Karpas-422 (cell line): ENCODE results near the gene PIGK. TPM values are rescaled to one million over a fixed set of nuclear protein-coding genes. Genes with fewer than 3 reads are reported as not detected.

ENCODE experiments used
- DNase-seq: peaks from one replicate; pipeline ENCODE4 v3.0.0-alpha.2; 2015
- H2AFZ ChIP-seq: fragments of 200-600 bp; sonication (generic); 2 replicates; pipeline ENCODE4 v1.6.1; 2014; ENCODE audit warnings: antibody characterized with exemption, low read length, mixed read lengths
- H3K27ac ChIP-seq: fragments of 200-600 bp; sonication (generic); 2 replicates; pipeline ENCODE4 v1.5.1; 2014; ENCODE audit warnings: mild to moderate bottlenecking, low read length, moderate library complexity
- H3K27me3 ChIP-seq: fragments of 200-600 bp; sonication (generic); 2 replicates; pipeline ENCODE4 v1.6.1; 2014; ENCODE audit warnings: low read length, mixed read lengths
- H3K36me3 ChIP-seq: fragments of 200-600 bp; sonication (generic); 2 replicates; pipeline ENCODE4 v1.6.1; 2014; ENCODE audit warnings: low read length, mixed read lengths; ENCODE audit not compliant: insufficient read depth
- H3K4me1 ChIP-seq: fragments of 200-600 bp; sonication (generic); 2 replicates; pipeline ENCODE4 v1.6.1; 2014; ENCODE audit warnings: mild to moderate bottlenecking, low read length, mixed read lengths
- H3K4me2 ChIP-seq: fragments of 200-600 bp; sonication (generic); 2 replicates; pipeline ENCODE4 v1.6.1; 2014; ENCODE audit warnings: low read length, low read depth, mild to moderate bottlenecking; ENCODE audit not compliant: poor library complexity, severe bottlenecking
- H3K4me3 ChIP-seq: fragments of 200-600 bp; sonication (generic); 2 replicates; pipeline ENCODE4 v1.5.1; 2014; ENCODE audit warnings: mild to moderate bottlenecking, antibody characterized with exemption, low read length, mixed read lengths
- H3K79me2 ChIP-seq: fragments of 200-600 bp; sonication (generic); 2 replicates; pipeline ENCODE4 v1.6.1; 2014; ENCODE audit warnings: mild to moderate bottlenecking, low read length, mixed read lengths
- H3K9ac ChIP-seq: fragments of 200-600 bp; sonication (generic); 2 replicates; pipeline ENCODE4 v1.6.0; 2014; ENCODE audit warnings: low read length
- H3K9me2 ChIP-seq: fragments of 200-600 bp; sonication (generic), shearing (Covaris generic); replicated peaks from 2 replicates; pipeline ENCODE4 v1.6.0; 2014; ENCODE audit warnings: mild to moderate bottlenecking, low read length, moderate library complexity; ENCODE audit not compliant: insufficient read depth
- H3K9me3 ChIP-seq: fragments of 300-700, 200-600 bp; sonication (generic); 2 replicates; pipeline ENCODE4 v1.6.1; 2014; ENCODE audit warnings: low read length, mixed read lengths
- H4K20me1 ChIP-seq: fragments of 200-600 bp; sonication (generic); 2 replicates; pipeline ENCODE4 v1.6.1; 2014; ENCODE audit warnings: mild to moderate bottlenecking, antibody characterized with exemption, low read length, low read depth; ENCODE audit not compliant: insufficient read depth
- total RNA-seq: library from RNA; depleted of rRNA; stranded (reverse); fragments of >200 nt; shearing (Covaris generic); gene quantifications from 2 replicates; pipeline ENCODE4 v1.2.3, GENCODE V29; 2014; ENCODE audit warnings: low replicate concordance

PIGK gene
- total RNA-seq, 1 experiment from 2014 or later: 51.8 TPM

- H3K9me3 ChIP-seq: no peaks in the 10 kb centered on the region
Observed at GRCh38 chr1:77238462-77238861, 19.2 kb upstream of the PIGK start.

GRCh38 chr1:77234943-77235342, 15.7 kb upstream of the PIGK start:
- Histone ChIP-seq H3K4me3 (no peak overlapping the region), H2AFZ (no peak overlapping the region), H3K9me2 (no peaks in the 10 kb centered on the region), H3K79me2 (no peaks in the 10 kb centered on the region), H4K20me1 (no peaks in the 10 kb centered on the region), H3K36me3 (no peaks in the 10 kb centered on the region), H3K9ac (no peak overlapping the region), H3K27me3 (no peaks in the 10 kb centered on the region), H3K9me3 (no peaks in the 10 kb centered on the region), H3K4me1 (no peaks in the 10 kb centered on the region), H3K27ac (no peak overlapping the region), H3K4me2 (no peak overlapping the region)
- DNase-seq: no peak

More at GRCh38 chr1:77238462-77238861, 19.2 kb upstream of the PIGK start:
- Histone ChIP-seq H4K20me1 (no peaks in the 10 kb centered on the region), H3K9me2 (no peaks in the 10 kb centered on the region), H3K4me1 (no peaks in the 10 kb centered on the region), H3K27ac (no peak overlapping the region), H3K36me3 (no peaks in the 10 kb centered on the region), H3K79me2 (no peaks in the 10 kb centered on the region), H3K4me2 (no peak overlapping the region), H2AFZ (no peak overlapping the region), H3K27me3 (no peaks in the 10 kb centered on the region), H3K9ac (no peak overlapping the region), H3K4me3 (no peak overlapping the region)
- no peak for DNase-seq

- H3K27ac ChIP-seq: no peak overlapping the region
- H3K9me3 ChIP-seq: no peaks in the 10 kb centered on the region
- no peaks in the 10 kb centered on the region for H3K4me1 ChIP-seq
- H3K9ac ChIP-seq: no peak overlapping the region
- H3K4me2 ChIP-seq: no peak overlapping the region
- H4K20me1 ChIP-seq: no peaks in the 10 kb centered on the region
- H3K79me2 ChIP-seq: no peaks in the 10 kb centered on the region
- no peak overlapping the region for H2AFZ ChIP-seq
- H3K27me3 ChIP-seq: no peaks in the 10 kb centered on the region
- DNase-seq: no peak
- H3K4me3 ChIP-seq: no peak overlapping the region
- H3K9me2 ChIP-seq: no peaks in the 10 kb centered on the region
- no peaks in the 10 kb centered on the region for H3K36me3 ChIP-seq
Observed at GRCh38 chr1:77234096-77234495, 14.9 kb upstream of the PIGK start.

GRCh38 chr1:77232829-77233228, 13.6 kb upstream of the PIGK start:
- Histone ChIP-seq H3K27ac (no peak overlapping the region), H3K27me3 (no peaks in the 10 kb centered on the region), H3K4me2 (no peak overlapping the region), H3K4me1 (no peaks in the 10 kb centered on the region), H3K36me3 (no peaks in the 10 kb centered on the region), H3K79me2 (no peaks in the 10 kb centered on the region), H3K4me3 (no peak overlapping the region), H3K9ac (no peak overlapping the region), H4K20me1 (no peaks in the 10 kb centered on the region), H2AFZ (no peak overlapping the region), H3K9me2 (no peaks in the 10 kb centered on the region), H3K9me3 (no peaks in the 10 kb centered on the region)
- DNase-seq: no peak

GRCh38 chr1:77230051-77230450, 10.8 kb upstream of the PIGK start:
- no peak for DNase-seq
- Histone ChIP-seq H3K9me3 (no peaks in the 10 kb centered on the region), H3K4me1 (no peaks in the 10 kb centered on the region), H3K27me3 (no peaks in the 10 kb centered on the region), H3K27ac (no peak overlapping the region), H3K36me3 (no peaks in the 10 kb centered on the region), H3K4me3 (no peak overlapping the region), H3K79me2 (no peaks in the 10 kb centered on the region), H3K9ac (no peak overlapping the region), H3K9me2 (no peaks in the 10 kb centered on the region), H2AFZ (no peak overlapping the region), H4K20me1 (no peaks in the 10 kb centered on the region), H3K4me2 (no peak overlapping the region)

GRCh38 chr1:77228836-77229235, 9.6 kb upstream of the PIGK start:
- no peak for DNase-seq
- no peak overlapping the region for H3K4me2 ChIP-seq
- no peak overlapping the region for H3K27ac ChIP-seq
- H3K9me2 ChIP-seq: no peaks in the 10 kb centered on the region
- H3K36me3 ChIP-seq: no peaks in the 10 kb centered on the region
- no peaks in the 10 kb centered on the region for H4K20me1 ChIP-seq
- H3K9ac ChIP-seq: no peak overlapping the region
- H3K9me3 ChIP-seq: no peaks in the 10 kb centered on the region
- no peaks in the 10 kb centered on the region for H3K4me1 ChIP-seq
- H3K27me3 ChIP-seq: no peaks in the 10 kb centered on the region
- H3K4me3 ChIP-seq: no peak overlapping the region
- H2AFZ ChIP-seq: no peak overlapping the region
- H3K79me2 ChIP-seq: no peaks in the 10 kb centered on the region

- no peaks in the 10 kb centered on the region for H3K27me3 ChIP-seq
- DNase-seq: no peak
- no peak overlapping the region for H3K9ac ChIP-seq
- no peak overlapping the region for H2AFZ ChIP-seq
- no peak overlapping the region for H3K27ac ChIP-seq
- H3K9me3 ChIP-seq: no peaks in the 10 kb centered on the region
- no peaks in the 10 kb centered on the region for H3K9me2 ChIP-seq
- H3K79me2 ChIP-seq: no peaks in the 10 kb centered on the region
- no peaks in the 10 kb centered on the region for H4K20me1 ChIP-seq
- no peaks in the 10 kb centered on the region for H3K4me1 ChIP-seq
- no peak overlapping the region for H3K4me2 ChIP-seq
- no peaks in the 10 kb centered on the region for H3K36me3 ChIP-seq
- H3K4me3 ChIP-seq: no peak overlapping the region
Observed at GRCh38 chr1:77227381-77227780, 8.2 kb upstream of the PIGK start.

GRCh38 chr1:77222496-77222895, 3.3 kb upstream of the PIGK start:
- Histone ChIP-seq H4K20me1 (no peaks in the 10 kb centered on the region), H3K9me2 (no peaks in the 10 kb centered on the region), H3K27ac (no peak overlapping the region), H3K9ac (no peak overlapping the region), H3K27me3 (no peaks in the 10 kb centered on the region), H3K4me3 (no peak overlapping the region), H3K4me2 (no peak overlapping the region), H3K79me2 (peaks cover 21% of the 10 kb centered on the region), H3K4me1 (peaks cover 20% of the 10 kb centered on the region), H3K9me3 (no peaks in the 10 kb centered on the region), H2AFZ (no peak overlapping the region), H3K36me3 (peaks cover 3% of the 10 kb centered on the region; the same call in 1 of the 2 replicates)
- no peak for DNase-seq
